Activated CD8-positive, alpha-beta memory T cell treated with anti-CD3 and anti-CD28 coated beads, Interleukin-2, amount 50 U/mL, for 4 hours (primary cell): ENCODE measurements around the gene SS18.

ENCODE experiments used
- DNase-seq: peaks from one replicate; pipeline ENCODE4 v3.0.0-alpha.2; 2020

The SS18 gene

DNA sequence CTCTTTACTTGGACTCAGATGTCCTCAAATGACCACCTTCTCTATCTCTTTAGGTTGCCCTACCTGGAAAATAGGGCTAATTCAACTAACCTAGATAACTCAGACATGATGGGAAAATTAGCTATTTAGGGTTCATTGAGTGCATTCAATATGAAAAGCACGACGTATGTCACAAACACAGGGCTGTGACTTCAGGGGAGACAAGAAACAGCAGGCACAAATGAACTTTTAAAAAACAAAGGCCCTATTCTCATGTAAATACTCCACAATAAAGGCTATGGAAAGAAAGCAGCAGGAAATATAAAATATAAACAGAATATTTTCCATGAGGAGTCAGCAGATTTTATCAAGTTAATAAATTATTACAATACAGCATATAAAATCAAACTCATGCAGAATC lies 97.8 kb downstream of the SS18 start:
- no peak for DNase-seq

DNA sequence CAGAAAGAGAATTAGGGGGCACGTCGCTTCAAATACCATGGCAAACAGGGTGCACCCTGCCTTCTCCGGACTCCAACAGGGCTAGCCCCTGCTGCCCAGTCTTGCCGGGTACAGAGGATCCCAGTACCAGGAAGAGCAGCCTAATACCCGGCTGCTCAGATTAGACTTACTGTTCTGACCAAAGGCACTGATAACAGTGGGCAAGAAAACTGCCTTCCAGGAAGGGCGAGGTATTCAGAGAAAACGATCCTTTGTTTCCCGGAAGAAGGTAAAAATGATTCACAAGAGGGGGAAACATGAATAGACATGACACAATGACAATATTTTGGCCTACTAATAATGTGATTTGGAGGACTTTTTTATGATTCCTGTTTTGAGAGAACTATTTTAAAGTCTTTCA lies 99.9 kb downstream of the SS18 start:
- no peak for DNase-seq

DNA sequence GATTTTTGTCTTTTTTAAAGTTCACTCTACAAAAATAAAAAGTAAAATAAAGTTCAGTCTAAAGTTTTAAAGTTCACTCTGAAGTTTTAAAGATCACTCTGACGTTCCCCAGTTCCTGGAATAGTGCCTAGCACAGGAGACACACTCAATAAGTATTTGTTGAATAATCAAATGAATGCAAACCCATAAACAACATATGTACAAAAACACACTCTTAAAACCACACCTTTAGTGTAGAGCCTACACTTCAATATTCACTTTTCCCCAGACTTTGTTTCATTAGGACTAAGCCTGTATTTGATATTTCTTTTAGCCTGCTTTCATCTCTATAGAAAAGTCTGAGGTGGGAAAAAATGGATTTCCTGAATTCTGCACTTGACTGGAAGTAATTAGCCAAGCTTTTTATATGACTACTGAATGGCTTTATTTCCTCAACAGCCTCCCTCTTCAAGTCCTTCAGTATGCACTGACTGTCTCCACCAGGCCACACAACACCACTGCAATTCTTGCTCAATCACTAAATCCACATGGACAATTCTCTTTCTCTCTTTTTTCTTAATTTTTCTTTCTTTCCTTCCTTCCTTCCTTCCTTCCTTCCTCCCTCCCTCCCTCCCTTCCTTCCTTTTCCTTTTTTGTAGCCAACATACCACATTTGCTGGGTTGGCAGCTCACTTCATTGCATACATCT lies 104.6 kb downstream of the SS18 start:
- DNase-seq: no peak

GRCh38 chr18:25983730-25984129 lies 106.7 kb downstream of the SS18 start:
- no peak for DNase-seq

- DNase-seq: no peak
These were observed 107.5 kb downstream of the SS18 start for GRCh38 chr18:25982961-25983360.

- no peak for DNase-seq
These were observed 108.3 kb downstream of the SS18 start for GRCh38 chr18:25982153-25982552.

GRCh38 chr18:25979369-25980040 lies 110.9 kb downstream of the SS18 start:
- DNase-seq: no peak

DNA sequence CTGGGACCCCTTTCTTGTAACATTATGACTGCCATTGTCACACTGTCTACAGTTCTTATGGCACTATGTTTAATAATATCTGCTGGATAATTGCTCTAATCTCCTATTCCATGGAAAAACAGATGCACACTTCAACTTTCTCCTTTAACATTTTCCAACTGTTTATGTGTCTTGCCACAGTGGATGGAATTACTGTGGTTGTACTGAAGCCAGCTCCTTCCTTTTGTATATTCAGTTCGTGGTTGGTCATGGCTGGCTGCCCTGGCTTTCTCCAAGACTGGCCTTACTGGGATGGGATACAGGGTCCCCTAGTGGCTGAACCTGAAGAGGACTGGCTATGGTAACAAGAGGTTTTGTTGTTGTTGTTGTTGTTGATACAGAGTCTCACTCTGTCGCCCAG lies 113.9 kb downstream of the SS18 start:
- DNase-seq: no peak

DNA sequence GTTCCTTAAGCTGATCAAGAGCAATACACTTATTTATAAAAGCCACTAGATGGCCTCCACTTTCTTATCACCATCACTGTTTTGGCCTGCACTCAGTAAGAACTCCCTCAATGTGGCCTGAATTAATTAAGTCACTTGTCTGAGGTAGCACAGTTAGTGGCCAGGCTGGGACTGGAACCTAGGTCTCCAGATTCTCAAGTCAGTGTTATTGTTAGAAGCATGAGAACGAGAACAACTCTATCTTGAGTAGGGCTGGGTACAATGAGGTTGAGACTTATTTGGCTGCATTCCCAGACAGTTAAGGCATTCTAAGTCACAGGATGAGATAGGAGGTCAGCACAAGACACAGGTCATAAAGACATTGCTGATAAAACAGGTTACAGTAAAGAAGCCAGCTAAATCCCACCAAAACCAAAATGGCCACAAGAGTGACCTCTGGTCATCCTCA lies 115.8 kb downstream of the SS18 start:
- DNase-seq: no peak
